OCI-M2 (cell line): ENCODE data around the gene ENDOD1.

ENCODE experiments used
- DNase-seq: peaks from one replicate; lab custom pipeline; 2025; ENCODE audit not compliant: unreplicated experiment; lab: John Stamatoyannopoulos, UW

The ENDOD1 gene

GRCh38 chr11:95142431-95142830 lies 52.8 kb downstream of the ENDOD1 start:
- DNase-seq, result no peak

- no peak for DNase-seq
These were observed 53.5 kb downstream of the ENDOD1 start for GRCh38 chr11:95143106-95143681.

GRCh38 chr11:95144313-95145235 lies 54.9 kb downstream of the ENDOD1 start:
- DNase-seq, result no peak

DNA sequence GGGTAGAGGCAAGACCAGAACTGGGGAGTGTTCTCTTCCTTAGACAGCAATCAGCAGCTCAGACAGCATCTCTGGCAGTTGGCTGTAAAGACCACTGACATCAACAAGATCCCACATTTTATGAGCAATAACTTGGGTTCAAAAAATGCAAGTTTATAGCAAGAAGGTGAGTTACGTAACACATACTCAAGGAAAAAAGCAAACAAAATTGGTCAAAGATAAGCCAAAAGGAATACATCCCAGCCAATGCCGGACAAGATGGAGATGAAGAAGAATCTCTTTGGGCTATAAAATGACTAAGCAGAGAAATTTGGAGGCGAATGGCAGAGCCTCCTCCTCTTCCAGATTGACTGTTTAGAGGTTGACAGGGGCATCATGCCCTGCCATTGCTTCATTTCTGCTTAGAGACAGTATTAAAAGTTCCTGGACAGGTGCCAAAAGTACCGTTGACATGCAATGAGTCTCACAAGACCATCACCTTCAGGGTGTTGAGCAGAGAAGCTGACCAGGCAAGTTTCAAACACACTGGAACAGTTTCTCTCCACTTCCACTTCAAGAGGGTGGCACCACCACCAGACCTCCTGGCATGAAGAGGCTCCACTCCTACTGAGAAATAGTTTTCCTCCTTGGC lies 55.9 kb downstream of the ENDOD1 start:
- DNase-seq, result no peak

DNA sequence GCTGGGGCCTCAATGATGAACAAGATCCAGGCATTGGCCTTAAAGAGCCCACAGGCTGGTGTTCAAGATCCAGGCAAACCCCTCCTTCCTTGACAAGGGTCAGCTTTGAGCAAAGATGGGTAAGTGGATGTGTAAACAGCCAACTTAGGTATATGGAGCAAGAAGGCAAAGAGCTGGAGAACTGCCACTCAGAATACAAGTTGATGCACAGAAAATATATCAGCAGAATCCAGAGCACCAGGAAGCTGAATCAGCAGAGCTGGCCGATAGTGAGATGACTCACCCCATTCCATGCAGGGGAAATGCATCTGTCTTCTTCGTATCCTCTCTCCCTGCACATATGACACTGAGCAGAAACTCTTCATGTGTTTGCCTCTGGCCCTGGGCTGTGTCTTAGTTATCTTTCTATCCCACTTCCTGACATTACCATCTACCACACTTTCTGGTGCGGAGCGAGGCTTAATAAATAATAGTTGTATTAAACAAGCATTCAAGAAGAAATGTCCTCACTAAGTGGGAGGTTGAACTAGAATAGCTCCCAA lies 57.8 kb downstream of the ENDOD1 start:
- DNase-seq, result peak; percentile 67

DNA sequence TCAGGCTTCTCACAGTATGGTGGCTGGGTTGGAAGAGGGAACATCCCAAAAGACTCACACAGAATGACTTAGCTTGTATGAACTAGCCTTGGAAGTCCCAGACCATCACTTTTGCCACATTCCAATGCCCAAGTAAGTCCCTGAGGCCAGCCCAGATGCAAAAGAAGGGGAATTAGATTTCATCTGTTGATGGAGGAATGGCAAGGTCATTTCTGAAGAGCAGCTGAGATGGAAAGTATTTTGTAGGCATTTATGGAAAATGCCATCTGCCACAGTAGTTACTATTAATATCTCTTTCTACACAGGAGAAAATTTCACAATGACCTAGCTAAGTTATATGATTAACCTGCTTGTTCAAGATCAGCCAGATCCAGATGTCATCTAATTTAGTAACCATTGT lies 58.8 kb downstream of the ENDOD1 start:
- no peak for DNase-seq

DNA sequence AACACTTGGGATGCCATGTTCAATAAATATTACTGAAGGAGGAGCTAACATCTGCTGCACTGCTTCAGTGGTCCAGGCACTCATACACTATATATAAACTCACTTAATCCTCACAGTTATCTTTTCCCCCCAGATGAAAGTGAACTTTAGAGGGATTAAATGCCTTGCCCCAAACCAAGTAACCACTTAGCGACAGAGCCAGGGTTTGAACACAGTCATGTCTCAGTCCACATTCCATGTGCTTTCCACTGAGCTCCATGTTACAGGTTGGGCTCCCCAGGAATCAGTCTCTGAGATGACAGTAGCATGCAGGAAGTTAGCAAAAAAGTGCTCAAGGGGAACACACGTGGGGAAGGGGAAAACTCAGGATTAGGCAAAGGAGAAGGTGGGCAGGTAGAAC lies 59.3 kb downstream of the ENDOD1 start:
- no peak for DNase-seq

GRCh38 chr11:95149651-95150364 lies 60.2 kb downstream of the ENDOD1 start:
- no peak for DNase-seq

DNA sequence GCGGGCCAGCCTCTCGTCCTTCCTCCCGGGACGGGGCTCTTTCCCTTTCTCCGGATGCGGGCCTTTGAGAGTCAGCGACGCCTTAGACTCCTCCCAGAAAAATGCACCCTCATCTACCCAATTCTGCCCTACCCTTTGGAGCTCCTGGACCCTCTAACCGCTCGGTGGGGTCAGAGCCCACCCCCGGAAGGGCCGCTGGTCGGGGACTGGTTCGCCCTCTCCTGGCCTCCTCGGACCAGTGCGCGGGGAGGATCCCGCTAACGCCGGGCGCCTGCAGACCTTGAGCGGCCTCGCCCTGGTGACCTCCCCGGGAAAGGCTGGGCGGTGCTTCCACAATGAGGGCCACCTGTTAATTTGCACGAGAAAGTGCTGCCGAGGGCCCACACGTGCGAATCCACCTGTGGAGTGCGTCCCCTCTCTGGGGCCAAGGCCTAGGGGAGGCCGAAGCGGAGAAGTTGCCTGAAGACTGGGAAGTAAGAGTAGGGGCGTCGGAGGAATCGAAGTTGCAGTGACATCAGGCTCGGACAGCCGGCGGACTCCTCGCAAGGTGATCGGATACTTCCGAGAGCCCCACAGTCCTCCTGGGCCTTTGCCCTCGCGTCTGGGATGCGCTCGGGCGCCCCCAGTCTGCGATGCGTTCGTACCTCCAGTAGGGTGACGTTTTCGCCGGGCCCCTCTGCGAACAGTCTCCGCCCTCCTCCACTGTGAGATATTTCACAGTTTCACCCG lies 61.5 kb downstream of the ENDOD1 start:
- no peak for DNase-seq

GRCh38 chr11:95152876-95153856 lies 63.5 kb downstream of the ENDOD1 start:
- peak; percentile 37 for DNase-seq

DNA sequence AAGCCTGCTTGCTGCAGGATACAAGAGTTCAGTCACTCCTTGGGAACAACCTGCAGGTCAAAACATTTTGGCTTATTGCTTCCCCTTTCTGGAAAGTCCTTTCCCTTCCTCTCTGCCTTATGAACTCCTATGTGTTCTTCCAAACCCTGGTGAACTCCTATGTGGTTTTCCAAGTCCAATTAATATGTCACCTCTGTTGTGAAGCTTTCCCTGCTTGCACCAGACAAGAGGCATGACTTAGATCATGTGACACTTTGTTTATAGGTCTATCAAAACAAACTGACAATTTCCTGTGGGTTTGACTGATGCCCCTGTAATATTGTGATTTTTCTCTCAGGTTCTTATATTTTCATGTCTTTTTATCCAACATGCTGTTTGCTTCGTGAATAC lies 64.2 kb downstream of the ENDOD1 start:
- DNase-seq, result no peak

DNA sequence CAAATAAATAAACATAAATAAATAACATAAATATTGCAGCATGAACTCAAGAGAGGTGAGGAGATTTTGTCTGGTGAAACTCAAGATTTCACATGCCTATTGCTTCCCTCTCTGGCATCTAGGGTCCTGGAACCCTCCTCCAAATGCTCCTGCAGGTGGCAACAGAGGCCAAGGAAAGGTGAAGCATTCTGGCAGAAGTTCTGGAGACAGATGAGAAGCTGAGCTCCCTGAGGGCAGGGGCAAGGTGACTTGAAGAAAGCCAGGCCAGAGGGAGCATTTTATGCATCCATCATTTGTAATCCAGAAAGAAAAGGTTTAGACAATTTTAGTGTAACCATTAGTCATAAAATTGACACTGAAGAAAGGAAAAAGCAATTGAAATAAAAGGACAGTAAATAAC lies 64.9 kb downstream of the ENDOD1 start:
- no peak for DNase-seq

DNA sequence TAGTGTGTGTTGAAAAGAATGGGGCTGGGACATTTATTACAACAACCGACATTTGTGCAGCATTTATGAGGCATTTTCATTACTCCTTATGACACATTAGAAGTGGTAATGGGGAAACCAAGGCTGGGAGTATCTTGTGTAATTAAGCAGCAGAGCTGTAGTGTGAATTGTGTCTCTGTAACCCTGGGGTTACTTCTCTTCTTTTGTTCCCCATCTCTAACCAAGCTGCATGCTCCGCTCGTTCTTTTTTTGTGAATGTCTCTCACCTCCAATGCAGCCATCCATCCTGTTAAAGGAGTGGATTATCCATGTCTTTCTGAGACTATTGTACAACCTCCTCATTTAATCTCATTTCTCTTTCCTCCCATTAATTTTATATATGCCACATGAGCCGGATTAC lies 65.7 kb downstream of the ENDOD1 start:
- DNase-seq, result no peak

GRCh38 chr11:95156133-95156721 lies 66.6 kb downstream of the ENDOD1 start:
- no peak for DNase-seq

- DNase-seq, result no peak
These were observed 67.4 kb downstream of the ENDOD1 start for GRCh38 chr11:95156916-95157541.

DNA sequence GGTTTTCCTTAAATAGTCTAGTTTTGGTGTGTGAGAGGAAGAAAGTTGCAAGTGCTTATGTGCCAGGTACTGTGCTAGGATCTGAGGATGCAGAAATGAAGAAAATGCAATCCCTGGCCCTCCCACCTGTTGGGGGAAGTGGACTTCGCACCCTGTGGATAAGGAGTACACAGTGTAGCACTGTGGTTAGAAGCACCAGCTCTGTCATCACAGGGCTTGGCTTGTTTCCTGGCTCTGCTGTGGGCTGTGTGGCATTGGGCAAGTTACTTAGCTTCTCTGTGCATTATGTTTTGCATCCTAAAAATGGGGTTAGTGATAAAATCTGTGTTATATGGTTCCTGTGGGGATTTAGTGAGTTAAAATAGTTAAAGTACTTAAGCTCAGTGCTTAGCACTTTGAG lies 68.2 kb downstream of the ENDOD1 start:
- no peak for DNase-seq

GRCh38 chr11:95161248-95161647 lies 71.6 kb downstream of the ENDOD1 start:
- DNase-seq, result no peak

DNA sequence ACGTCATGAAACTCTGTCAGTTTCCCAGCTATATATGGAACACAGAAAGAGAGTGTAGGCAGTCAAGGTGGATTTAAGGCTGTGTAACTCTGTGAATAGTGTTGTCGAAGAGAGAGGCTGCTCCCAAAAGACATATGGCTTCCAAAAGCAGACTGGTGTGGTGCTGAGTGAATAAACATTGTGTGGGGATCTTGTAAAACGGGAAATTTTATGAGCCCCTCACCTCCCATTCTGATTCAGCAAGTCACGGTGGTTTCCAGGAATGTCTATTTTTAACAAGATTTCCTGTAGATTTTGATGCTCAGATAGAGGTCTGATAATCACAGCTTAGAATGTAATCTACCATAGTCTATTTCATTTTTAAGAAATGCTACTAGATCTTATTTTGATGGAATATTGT lies 73.5 kb downstream of the ENDOD1 start:
- no peak for DNase-seq

DNA sequence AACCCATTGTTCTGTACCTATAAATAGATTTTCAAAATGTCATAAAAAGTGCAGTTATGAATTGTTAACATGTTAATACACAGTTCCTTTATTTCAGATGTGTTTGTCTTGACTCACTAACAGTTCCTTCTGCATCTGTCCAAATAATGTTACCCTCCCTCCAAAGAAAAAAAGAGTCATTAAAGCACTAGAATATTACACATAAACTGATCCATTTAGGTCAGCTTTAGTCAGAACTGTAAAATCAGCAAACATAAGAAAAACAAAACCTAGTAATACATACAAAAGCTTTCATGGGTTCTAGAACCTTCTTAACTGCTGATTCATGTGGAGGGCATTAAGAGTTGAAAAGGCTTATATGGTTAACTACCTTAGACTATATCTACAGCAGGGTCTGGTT lies 76.0 kb downstream of the ENDOD1 start:
- no peak for DNase-seq
